K562 (cell line): ENCODE results near the gene SYT7. TPM values are rescaled to one million over a fixed set of nuclear protein-coding genes. Genes with fewer than 3 reads are reported as not detected.

ENCODE experiments used
- HDAC6 ChIP-seq: IDR thresholded peaks from 2 replicates; pipeline ENCODE4 v1.6.1; 2012; ENCODE audit warnings: low read depth, mild to moderate bottlenecking, control low read depth, inconsistent platforms, low read length, moderate library complexity
- NFXL1 ChIP-seq: fragments of 450-650 bp; formaldehyde crosslinking; IDR thresholded peaks from 2 replicates; pipeline ENCODE4 v1.4.0; 2021; ENCODE audit warnings: mild to moderate bottlenecking
- RBM15 ChIP-seq: fragments of 200-400 bp; formaldehyde crosslinking; IDR thresholded peaks from 2 replicates; pipeline ENCODE4 v1.6.1; 2018; ENCODE audit warnings: mild to moderate bottlenecking, low read length, moderate library complexity; ENCODE audit not compliant: insufficient read depth
- polyA plus RNA-seq, 8 experiments: library from polyadenylated mRNA; depleted of rRNA in 4 of 8; stranded (reverse) in 5 of 8; unstranded in 3 of 8; fragments of >200 nt; fragmentation: Nextera tagmentation in 2 of 8; fragmentation: Illumina TruSeq in 1 of 8; extraction: Ambion mirVana in 2 of 8; extraction: Trizol in 1 of 8; gene quantifications; 2 replicates each; pipeline versions ENCODE4 v1.2.1 to v1.2.3, GENCODE V29; 2011 to 2014; ENCODE audit warnings: inconsistent platforms in 1 of 8, missing spikeins in 1 of 8
- total RNA-seq, 7 experiments: library from RNA; depleted of rRNA in 6 of 7; stranded (reverse); fragments of >200 nt in 6 of 7; fragmentation: Illumina TruSeq in 2 of 7; extraction: Trizol in 2 of 7; gene quantifications; 2 replicates each; pipeline versions ENCODE4 v1.2.1 to v1.2.3, GENCODE V29; 2011 to 2021; ENCODE audit warnings: low replicate concordance in 1 of 7
- TF ChIP-seq, protein P1 (sequence below): fragments of 250-450 bp; sonication (Bioruptor Pico); IDR thresholded peaks from 2 replicates; pipeline ENCODE4 v1.4.0; 2020

The SYT7 gene
- total and polyA plus RNA-seq, 9 of the 15 experiments (the other 6 are each of a cell fraction or from before 2014, with no cell fraction given), result 0.01 to 0.51 (median 0.16) TPM; not detected in 1

DNA sequence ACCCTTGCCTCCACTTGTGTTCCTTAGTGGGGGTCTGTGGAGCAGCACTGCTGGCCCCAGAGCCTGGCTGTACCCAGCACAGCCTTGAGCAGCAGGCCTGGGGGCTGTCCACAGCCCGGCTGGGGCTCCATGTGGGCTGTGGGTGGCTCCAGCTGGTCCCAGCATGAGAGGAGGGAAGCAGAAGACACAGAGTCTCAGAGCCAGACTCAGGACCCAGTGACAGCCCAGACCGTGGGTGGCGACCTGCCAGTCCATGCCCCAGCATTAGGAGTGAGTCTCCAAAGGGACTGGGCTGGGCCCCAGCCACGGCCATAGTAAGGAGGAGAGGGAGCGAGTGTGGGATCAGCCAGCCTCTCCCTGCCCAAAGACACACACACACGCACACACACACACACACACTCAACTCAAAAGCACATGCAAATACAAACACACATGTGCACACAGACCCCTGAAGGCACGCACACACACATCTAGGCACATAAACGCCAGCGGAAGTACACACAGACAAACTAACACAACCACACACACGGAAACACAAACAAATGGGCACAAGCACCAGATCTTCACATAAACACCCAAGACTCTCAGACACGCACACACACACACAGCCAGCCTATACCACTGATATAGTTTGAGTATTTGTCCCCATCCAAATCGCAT is 89.0 kb downstream of the SYT7 start (continued):
- TF ChIP-seq, protein P1, sequence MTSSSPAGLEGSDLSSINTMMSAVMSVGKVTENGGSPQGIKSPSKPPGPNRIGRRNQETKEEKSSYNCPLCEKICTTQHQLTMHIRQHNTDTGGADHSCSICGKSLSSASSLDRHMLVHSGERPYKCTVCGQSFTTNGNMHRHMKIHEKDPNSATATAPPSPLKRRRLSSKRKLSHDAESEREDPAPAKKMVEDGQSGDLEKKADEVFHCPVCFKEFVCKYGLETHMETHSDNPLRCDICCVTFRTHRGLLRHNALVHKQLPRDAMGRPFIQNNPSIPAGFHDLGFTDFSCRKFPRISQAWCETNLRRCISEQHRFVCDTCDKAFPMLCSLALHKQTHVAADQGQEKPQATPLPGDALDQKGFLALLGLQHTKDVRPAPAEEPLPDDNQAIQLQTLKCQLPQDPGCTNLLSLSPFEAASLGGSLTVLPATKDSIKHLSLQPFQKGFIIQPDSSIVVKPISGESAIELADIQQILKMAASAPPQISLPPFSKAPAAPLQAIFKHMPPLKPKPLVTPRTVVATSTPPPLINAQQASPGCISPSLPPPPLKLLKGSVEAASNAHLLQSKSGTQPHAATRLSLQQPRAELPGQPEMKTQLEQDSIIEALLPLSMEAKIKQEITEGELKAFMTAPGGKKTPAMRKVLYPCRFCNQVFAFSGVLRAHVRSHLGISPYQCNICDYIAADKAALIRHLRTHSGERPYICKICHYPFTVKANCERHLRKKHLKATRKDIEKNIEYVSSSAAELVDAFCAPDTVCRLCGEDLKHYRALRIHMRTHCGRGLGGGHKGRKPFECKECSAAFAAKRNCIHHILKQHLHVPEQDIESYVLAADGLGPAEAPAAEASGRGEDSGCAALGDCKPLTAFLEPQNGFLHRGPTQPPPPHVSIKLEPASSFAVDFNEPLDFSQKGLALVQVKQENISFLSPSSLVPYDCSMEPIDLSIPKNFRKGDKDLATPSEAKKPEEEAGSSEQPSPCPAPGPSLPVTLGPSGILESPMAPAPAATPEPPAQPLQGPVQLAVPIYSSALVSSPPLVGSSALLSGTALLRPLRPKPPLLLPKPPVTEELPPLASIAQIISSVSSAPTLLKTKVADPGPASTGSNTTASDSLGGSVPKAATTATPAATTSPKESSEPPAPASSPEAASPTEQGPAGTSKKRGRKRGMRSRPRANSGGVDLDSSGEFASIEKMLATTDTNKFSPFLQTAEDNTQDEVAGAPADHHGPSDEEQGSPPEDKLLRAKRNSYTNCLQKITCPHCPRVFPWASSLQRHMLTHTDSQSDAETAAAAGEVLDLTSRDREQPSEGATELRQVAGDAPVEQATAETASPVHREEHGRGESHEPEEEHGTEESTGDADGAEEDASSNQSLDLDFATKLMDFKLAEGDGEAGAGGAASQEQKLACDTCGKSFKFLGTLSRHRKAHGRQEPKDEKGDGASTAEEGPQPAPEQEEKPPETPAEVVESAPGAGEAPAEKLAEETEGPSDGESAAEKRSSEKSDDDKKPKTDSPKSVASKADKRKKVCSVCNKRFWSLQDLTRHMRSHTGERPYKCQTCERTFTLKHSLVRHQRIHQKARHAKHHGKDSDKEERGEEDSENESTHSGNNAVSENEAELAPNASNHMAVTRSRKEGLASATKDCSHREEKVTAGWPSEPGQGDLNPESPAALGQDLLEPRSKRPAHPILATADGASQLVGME (CRISPR knock-in tag), result no peak
- TF ChIP-seq NFXL1 (CRISPR knock-in tag) (no peak), HDAC6 (no peak), RBM15 (no peak)
